Peyer's patch (tissue), 4 donors: Measurements from ENCODE around the gene MBTD1. TPM values are rescaled to one million over a fixed set of nuclear protein-coding genes. Genes with fewer than 3 reads are reported as not detected.
"Not testable (repeated sequence)": the region's sequence is repeated elsewhere in the genome, so short reads cannot be mapped to it uniquely, and the experiment has no call there.

Source experiments
- DNase-seq, 3 donors: peaks; one replicate each; pipeline ENCODE4 v3.0.0-alpha.2; 2017 to 2019
- H3K27ac ChIP-seq, 4 donors: fragments of 200-600 bp; sonication (generic); one replicate each; pipeline ENCODE4 v1.5.1; 2016 to 2019
- H3K27me3 ChIP-seq, 2 donors: fragments of 200-600 bp; sonication (generic); one replicate each; pipeline ENCODE4 v1.5.1; 2019
- H3K36me3 ChIP-seq, 3 donors: fragments of 200-600 bp; sonication (generic); one replicate each; pipeline ENCODE4 v1.5.1; 2016 to 2019
- H3K4me1 ChIP-seq, 4 donors: fragments of 200-600 bp; sonication (generic); one replicate each; pipeline ENCODE4 v1.5.1; 2016 to 2019
- H3K4me3 ChIP-seq, 4 donors: fragments of 200-600 bp; sonication (generic); 1 replicate in 3 of 4; 2 replicates in 1 of 4; pipeline ENCODE4 v1.5.1; 2016 to 2019; ENCODE audit warnings: mild to moderate bottlenecking in 1 of 4
- H3K9me3 ChIP-seq, 4 donors: fragments of 200-600 bp; sonication (generic); one replicate each; pipeline ENCODE4 v1.5.1; 2016 to 2019; ENCODE audit warnings: mild to moderate bottlenecking in 1 of 4
- POLR2A ChIP-seq, 2 donors: fragments of 450-650 bp; IDR thresholded peaks; one replicate each; pipeline ENCODE4 v1.5.1; 2017; ENCODE audit warnings: antibody characterized with exemption in 2 of 2, mild to moderate bottlenecking in 2 of 2, moderate library complexity in 2 of 2
- total RNA-seq, 4 donors: library from RNA; depleted of rRNA; stranded (reverse); fragments of >200 nt; gene quantifications; one replicate each; pipeline ENCODE4 v1.1.0, GENCODE V29; 2016
- TF ChIP-seq, protein P1 (sequence below), 6 experiments: fragments of 450-650 bp in 4 of 6; fragments of 200-600 bp in 2 of 6; sonication (generic) in 1 of 6; IDR thresholded peaks; one replicate each; pipeline ENCODE4 v1.5.1; 2017 to 2019; ENCODE audit warnings: antibody characterized with exemption in 6 of 6, mild to moderate bottlenecking in 3 of 6, moderate library complexity in 1 of 6

MBTD1 gene
- 10 to 100 TPM; 13.2 to 27.6 (median 24.7) TPM for total RNA-seq

DNA sequence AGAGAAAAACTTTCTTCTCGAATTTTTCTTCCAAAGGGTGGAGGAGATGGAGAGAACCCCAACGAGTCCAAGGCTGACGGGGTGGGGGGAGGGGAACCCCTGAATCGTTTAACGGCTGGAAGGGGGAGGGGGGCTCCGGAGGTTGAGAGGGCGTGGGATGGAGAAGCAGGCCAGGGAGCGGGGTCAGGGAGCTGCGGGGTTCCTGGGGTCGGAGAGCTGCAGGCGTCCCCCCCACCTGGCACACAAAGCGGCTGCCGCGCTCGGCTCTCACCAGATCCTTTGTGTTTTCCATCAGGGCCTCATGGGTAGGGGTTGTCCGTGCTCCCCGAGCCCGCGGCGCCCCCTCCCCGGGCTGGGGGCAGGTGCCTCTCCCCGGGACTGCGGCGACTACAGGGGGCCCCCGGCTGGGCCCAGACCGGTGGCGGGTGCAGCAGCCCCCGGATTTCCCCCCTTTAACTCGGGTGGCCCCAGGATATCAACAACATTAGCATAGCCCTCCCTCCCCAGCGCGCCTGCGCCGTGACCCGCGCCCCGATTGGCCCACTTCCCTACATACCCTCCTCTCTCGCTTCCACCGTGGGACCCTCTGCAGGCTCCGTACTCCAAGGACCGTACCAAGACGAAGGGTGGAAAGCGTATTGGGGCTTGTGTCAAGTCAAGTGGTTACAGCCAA is at the start of gene MBTD1:
MBTD1 (minus strand) TSS at position 486 of the 673 bp plus-strand sequence. CDS start 34,888 bp downstream, outside the sequence.
- H3K4me1 ChIP-seq, result peaks cover 3 to 61% (median 17%) of the 10 kb centered on the region in 4 donors
- H3K9me3 ChIP-seq, result no peaks in the 10 kb centered on the region
- TF ChIP-seq POLR2A (IDR thresholded peaks at IDR 0.05), result no peak
- TF ChIP-seq, protein P1, sequence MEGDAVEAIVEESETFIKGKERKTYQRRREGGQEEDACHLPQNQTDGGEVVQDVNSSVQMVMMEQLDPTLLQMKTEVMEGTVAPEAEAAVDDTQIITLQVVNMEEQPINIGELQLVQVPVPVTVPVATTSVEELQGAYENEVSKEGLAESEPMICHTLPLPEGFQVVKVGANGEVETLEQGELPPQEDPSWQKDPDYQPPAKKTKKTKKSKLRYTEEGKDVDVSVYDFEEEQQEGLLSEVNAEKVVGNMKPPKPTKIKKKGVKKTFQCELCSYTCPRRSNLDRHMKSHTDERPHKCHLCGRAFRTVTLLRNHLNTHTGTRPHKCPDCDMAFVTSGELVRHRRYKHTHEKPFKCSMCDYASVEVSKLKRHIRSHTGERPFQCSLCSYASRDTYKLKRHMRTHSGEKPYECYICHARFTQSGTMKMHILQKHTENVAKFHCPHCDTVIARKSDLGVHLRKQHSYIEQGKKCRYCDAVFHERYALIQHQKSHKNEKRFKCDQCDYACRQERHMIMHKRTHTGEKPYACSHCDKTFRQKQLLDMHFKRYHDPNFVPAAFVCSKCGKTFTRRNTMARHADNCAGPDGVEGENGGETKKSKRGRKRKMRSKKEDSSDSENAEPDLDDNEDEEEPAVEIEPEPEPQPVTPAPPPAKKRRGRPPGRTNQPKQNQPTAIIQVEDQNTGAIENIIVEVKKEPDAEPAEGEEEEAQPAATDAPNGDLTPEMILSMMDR (IDR thresholded peaks at IDR 0.05), result no peak

DNA sequence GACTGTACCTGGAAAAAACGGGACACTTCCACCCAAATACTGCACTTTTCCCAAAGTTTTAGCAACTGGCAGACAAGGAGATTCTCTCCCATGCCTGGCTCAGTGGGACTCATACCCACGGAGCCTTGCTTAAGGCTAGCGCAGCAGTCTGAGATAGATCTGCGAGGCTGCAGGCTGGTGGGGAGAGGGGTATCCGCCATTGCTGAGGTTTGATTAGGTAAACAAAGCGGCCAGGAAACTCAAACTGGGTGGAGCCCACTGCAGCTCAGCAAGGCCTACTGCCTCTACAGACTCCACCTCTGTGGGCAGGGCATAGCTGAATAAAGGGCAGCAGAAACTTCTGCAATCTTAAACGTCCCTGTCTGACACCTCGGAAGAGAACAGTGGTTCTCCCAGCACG is 45.3 kb upstream of the MBTD1 start:
- no peak overlapping the region for H3K27ac ChIP-seq
- H3K9me3 ChIP-seq, result no peaks in the 10 kb centered on the region
- H3K27me3 ChIP-seq, result no peaks in the 10 kb centered on the region
- H3K4me1 ChIP-seq, result no peaks in the 10 kb centered on the region
- no peaks in the 10 kb centered on the region for H3K36me3 ChIP-seq
- no peak overlapping the region for H3K4me3 ChIP-seq
- no peak for DNase-seq
- TF ChIP-seq POLR2A (IDR thresholded peaks at IDR 0.05), result no peak
- TF ChIP-seq, protein P1 (IDR thresholded peaks at IDR 0.05), result no peak

More for the DNA sequence above, at the start of gene MBTD1:
- DNase-seq, result peak; percentile 94 to 98 (median 96)
- no peaks in the 10 kb centered on the region for H3K27me3 ChIP-seq
- H3K27ac ChIP-seq, result peak within 1 kb of the TSS; percentile 97 to 99 (median 98)
- peak within 1 kb of the TSS; percentile 93 to 98 (median 95) for H3K4me3 ChIP-seq
- no peaks in the 10 kb centered on the region for H3K36me3 ChIP-seq

DNA sequence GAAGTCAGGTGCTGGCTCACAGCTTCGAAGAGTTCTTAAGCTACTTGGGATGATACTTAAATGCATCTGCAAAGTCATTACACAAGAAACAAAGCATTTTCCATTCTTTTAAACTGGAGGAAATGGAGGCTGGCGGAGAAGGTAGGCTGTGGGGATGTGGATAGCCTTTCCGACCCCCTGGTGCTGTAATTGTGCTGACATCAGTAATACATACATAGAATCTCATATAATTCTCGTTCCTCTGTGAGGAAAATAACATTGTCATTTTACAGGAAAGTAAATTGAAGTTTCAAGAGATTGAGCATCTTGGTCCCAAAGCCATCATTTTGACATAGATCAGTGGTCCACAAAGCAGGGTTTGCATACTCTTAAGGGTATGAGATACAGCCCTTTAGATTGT is 40.0 kb upstream of the MBTD1 start:
- DNase-seq, result no peak
- H3K27me3 ChIP-seq, result no peaks in the 10 kb centered on the region
- TF ChIP-seq, protein P1 (IDR thresholded peaks at IDR 0.05), result no peak
- no peak for TF ChIP-seq POLR2A (IDR thresholded peaks at IDR 0.05)
- H3K36me3 ChIP-seq, result no peaks in the 10 kb centered on the region
- H3K27ac ChIP-seq, result no peak overlapping the region
- H3K4me1 ChIP-seq, result no peaks in the 10 kb centered on the region
- no peak overlapping the region for H3K4me3 ChIP-seq
- no peaks in the 10 kb centered on the region for H3K9me3 ChIP-seq

DNA sequence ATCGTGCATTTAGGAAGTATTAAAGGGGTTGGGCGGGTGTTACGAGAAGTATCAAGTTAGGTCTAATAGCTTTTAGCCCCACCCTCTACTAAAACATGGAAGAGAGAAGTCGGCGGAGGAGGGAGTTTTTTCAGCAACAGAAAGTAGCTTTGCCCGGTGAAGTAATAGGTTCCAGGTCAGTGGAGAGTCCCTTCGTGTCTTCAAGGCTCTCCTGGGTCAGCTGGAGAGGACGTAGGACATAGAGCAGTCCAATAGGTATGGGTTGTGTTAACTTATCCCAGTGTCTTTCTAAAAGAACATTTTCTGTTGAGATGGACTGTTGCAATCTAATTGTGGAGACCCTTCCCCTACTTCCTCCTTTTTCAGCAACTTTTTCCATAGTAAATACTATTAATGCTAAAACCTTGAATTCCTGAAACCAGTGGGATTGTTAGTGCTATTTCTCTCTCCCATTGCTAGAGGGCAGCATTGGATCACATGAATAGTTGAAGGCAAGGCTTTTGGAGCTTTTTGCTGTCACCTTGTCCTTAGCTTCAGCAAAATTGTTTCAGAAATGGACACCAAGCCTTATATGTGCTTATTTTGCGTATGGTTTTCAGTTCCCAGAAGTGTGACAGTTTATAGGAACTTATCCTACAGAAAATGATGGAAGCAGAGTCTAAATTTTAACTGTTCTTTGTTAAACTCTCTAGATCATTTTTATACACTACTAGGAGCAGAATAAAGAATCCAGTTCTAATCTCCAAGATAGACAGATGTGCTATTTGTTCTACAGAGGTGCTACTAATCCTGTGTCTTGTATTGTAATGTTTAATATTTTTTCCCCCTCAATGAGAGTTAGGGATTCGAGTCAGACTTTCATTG is 38.9 kb upstream of the MBTD1 start:
- no peaks in the 10 kb centered on the region for H3K9me3 ChIP-seq
- H3K36me3 ChIP-seq, result no peaks in the 10 kb centered on the region
- no peak for DNase-seq
- H3K4me1 ChIP-seq, result no peaks in the 10 kb centered on the region
- H3K4me3 ChIP-seq, result no peak overlapping the region
- TF ChIP-seq POLR2A (IDR thresholded peaks at IDR 0.05), result no peak
- TF ChIP-seq, protein P1 (IDR thresholded peaks at IDR 0.05), result peak in 5 of 6 experiments; percentile 20 to 51 (median 49)
- no peaks in the 10 kb centered on the region for H3K27me3 ChIP-seq
- H3K27ac ChIP-seq, result no peak overlapping the region

DNA sequence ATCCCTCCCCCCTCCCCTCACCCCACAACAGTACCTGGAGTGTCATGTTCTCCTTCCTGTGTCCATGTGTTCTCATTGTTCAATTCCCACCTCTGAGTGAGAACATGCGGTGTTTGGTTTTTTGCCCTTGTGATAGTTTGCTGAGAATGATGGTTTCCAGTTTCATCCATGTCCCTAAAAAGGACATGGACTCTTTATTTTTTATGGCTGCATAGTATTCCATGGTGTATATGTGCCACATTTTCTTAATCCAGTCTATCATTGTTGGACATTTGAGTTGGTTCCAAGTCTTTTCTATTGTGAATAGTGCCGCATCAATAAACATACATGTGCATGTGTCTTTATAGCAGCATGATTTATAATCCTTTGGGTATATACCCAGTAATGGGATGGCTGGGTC is 34.5 kb upstream of the MBTD1 start:
- H3K36me3 ChIP-seq, result peaks cover 0 to 27% (median 0%) of the 10 kb centered on the region in 3 donors
- H3K9me3 ChIP-seq, H3K4me1 ChIP-seq, H3K4me3 ChIP-seq, H3K27ac ChIP-seq, DNase-seq, H3K27me3 ChIP-seq: not testable (repeated sequence)

DNA sequence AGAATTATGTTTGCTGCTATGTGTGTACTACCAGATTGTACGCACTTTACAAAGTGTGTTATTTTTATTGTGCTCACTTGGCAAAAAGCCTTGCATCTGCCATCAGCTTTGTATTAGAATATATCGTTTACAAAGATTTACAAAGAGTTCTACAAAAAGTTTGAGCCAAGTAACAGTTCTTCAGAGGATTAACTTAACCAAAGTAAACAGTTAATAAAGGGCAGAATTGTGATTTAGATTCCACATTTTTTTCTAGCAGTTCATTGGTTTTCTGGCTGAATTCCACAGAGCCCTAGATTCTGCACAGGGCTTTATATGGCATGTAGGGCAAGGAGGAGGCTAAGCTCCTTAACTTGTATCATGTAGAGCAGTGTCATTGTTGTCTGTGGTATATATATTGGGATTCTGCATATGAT is 29.9 kb upstream of the MBTD1 start:
- no peaks in the 10 kb centered on the region for H3K9me3 ChIP-seq
- no peaks in the 10 kb centered on the region for H3K4me1 ChIP-seq
- no peaks in the 10 kb centered on the region for H3K27me3 ChIP-seq
- TF ChIP-seq, protein P1 (IDR thresholded peaks at IDR 0.05), result no peak
- no peak for TF ChIP-seq POLR2A (IDR thresholded peaks at IDR 0.05)
- DNase-seq, result no peak
- H3K27ac ChIP-seq, result no peak overlapping the region
- peaks cover 0 to 73% (median 0%) of the 10 kb centered on the region in 3 donors for H3K36me3 ChIP-seq
- no peak overlapping the region for H3K4me3 ChIP-seq
